HL-60 (cell line): ENCODE data around the gene SLC16A9.

Source experiments
- DNase-seq, 2 experiments: peaks; one replicate each; pipeline ENCODE4 v3.0.0-alpha.2; 2010 to 2020; ENCODE audit warnings: low read depth in 1 of 2, low spot score in 1 of 2
- H3K27ac ChIP-seq: fragments of 250-450 bp; sonication (Bioruptor Pico); replicated peaks from 2 replicates; pipeline ENCODE4 v1.5.1; 2020; ENCODE audit warnings: mild to moderate bottlenecking, moderate library complexity
- H3K27me3 ChIP-seq: fragments of 250-450 bp; sonication (Bioruptor Pico); 2 replicates; pipeline ENCODE4 v1.5.1; 2021; ENCODE audit warnings: mild to moderate bottlenecking, moderate library complexity; ENCODE audit not compliant: insufficient read depth, poor library complexity, severe bottlenecking
- H3K4me3 ChIP-seq: replicated peaks from 2 replicates; pipeline ENCODE4 v1.5.1; 2011; ENCODE audit warnings: mild to moderate bottlenecking, control low read depth, low read length; ENCODE audit not compliant: insufficient read depth
- GABPA ChIP-seq: IDR thresholded peaks from 2 replicates; pipeline ENCODE4 v1.6.1; 2012; ENCODE audit warnings: low read depth
- POLR2AphosphoS5 ChIP-seq: IDR thresholded peaks from 2 replicates; pipeline ENCODE4 v1.6.1; 2012; ENCODE audit warnings: low read depth
- SPI1 ChIP-seq: IDR thresholded peaks from 2 replicates; pipeline ENCODE4 v1.6.1; 2012; ENCODE audit warnings: low read depth, mild to moderate bottlenecking, borderline replicate concordance
- long read RNA-seq: library from polyadenylated mRNA; unstranded; transcript quantifications from one replicate; pipeline ENCODE4 v2.0.0, GENCODE V29; 2020
- TF ChIP-seq, protein P1 (sequence below): IDR thresholded peaks from 2 replicates; pipeline ENCODE4 v1.6.1; 2012; ENCODE audit warnings: low read depth; ENCODE audit not compliant: insufficient replicate concordance
- TF ChIP-seq, protein P2 (sequence below): IDR thresholded peaks from one replicate; pipeline ENCODE4 v1.5.1; 2011; ENCODE audit warnings: low read length, control low read depth, inconsistent platforms; ENCODE audit not compliant: insufficient read depth

SLC16A9 gene, protein sequence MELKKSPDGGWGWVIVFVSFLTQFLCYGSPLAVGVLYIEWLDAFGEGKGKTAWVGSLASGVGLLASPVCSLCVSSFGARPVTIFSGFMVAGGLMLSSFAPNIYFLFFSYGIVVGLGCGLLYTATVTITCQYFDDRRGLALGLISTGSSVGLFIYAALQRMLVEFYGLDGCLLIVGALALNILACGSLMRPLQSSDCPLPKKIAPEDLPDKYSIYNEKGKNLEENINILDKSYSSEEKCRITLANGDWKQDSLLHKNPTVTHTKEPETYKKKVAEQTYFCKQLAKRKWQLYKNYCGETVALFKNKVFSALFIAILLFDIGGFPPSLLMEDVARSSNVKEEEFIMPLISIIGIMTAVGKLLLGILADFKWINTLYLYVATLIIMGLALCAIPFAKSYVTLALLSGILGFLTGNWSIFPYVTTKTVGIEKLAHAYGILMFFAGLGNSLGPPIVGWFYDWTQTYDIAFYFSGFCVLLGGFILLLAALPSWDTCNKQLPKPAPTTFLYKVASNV
- long read RNA-seq, partial matches to known transcripts, result 0 of 1 reads
- long read RNA-seq, other reads (novel, unspliced or antisense), result 1 of 1 reads

DNA sequence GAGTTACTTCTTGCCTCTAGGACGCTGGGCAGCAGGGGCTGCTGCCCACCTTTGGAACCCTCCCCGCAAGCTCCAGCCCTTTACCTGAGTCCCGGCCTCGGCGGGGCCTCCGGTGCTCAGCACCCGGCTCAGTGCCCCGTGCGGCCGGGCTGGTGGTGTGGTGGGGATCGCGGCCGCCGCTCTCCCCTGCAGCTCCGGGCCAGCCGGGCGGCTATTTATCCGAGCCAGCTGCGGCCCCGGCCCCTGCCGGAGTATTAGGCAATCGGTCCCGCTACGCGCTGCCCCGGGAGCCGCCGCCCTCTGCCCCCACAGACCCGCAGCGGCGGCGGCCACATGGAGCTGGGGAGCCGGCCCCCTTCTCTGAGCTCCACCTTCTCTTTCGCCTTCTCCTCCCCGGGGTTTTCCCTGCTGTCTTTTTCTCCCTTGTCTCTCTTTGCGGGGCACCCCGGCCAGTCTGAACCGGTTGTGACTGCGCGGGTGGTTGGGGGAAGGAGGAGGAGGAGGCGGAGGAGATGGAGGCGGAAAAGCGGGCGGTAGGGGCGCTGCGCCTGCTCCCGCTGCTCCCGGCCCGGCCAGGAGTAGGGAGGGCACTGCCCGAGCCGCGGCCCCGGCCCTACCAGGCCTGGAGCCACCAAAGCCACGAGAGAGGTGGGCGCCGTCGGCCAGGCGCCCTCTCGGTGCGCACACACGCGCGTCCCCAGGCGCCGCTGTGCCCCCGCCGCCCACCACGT is at the start of gene SLC16A9:
Gene SLC16A9 (minus strand): TSS at position 456 of the 731 bp plus-strand sequence. CDS start 25,559 bp downstream, outside the sequence.
- TF ChIP-seq, protein P1, sequence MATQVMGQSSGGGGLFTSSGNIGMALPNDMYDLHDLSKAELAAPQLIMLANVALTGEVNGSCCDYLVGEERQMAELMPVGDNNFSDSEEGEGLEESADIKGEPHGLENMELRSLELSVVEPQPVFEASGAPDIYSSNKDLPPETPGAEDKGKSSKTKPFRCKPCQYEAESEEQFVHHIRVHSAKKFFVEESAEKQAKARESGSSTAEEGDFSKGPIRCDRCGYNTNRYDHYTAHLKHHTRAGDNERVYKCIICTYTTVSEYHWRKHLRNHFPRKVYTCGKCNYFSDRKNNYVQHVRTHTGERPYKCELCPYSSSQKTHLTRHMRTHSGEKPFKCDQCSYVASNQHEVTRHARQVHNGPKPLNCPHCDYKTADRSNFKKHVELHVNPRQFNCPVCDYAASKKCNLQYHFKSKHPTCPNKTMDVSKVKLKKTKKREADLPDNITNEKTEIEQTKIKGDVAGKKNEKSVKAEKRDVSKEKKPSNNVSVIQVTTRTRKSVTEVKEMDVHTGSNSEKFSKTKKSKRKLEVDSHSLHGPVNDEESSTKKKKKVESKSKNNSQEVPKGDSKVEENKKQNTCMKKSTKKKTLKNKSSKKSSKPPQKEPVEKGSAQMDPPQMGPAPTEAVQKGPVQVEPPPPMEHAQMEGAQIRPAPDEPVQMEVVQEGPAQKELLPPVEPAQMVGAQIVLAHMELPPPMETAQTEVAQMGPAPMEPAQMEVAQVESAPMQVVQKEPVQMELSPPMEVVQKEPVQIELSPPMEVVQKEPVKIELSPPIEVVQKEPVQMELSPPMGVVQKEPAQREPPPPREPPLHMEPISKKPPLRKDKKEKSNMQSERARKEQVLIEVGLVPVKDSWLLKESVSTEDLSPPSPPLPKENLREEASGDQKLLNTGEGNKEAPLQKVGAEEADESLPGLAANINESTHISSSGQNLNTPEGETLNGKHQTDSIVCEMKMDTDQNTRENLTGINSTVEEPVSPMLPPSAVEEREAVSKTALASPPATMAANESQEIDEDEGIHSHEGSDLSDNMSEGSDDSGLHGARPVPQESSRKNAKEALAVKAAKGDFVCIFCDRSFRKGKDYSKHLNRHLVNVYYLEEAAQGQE, result no peak
- H3K27ac ChIP-seq, result peak within 1 kb of the TSS; percentile 62
- peaks cover 3% of the 10 kb centered on the region for H3K27me3 ChIP-seq
- peak; percentile 8 to 76 for DNase-seq
- peak within 1 kb of the TSS; percentile 47 for H3K4me3 ChIP-seq

DNA sequence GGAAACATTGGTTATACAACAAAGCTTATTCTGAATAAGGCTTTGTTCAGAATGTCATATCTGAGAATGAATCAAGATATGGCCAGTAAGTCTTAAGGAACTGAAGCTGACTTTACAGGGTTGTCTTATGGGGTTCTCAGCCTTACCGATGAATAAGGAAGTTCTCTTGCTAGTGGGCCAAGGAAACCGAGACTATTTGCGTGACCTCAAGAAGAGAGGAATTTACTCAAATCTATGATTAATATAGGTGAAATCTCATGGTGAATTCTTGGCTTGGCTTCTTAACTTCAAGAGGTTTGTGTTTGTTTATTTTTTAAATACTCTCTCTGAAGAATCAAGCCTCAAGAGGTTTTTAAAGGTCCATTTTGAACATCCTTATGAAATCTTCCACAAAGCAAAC is 48.3 kb upstream of the SLC16A9 start:
- Histone ChIP-seq H3K4me3 (no peak overlapping the region), H3K27me3 (no peaks in the 10 kb centered on the region), H3K27ac (no peak overlapping the region)
- DNase-seq, result no peak
- TF ChIP-seq SPI1, result no peak
- no peak for TF ChIP-seq POLR2AphosphoS5
- TF ChIP-seq GABPA, result no peak
- TF ChIP-seq, protein P1, result no peak
- TF ChIP-seq, protein P2, sequence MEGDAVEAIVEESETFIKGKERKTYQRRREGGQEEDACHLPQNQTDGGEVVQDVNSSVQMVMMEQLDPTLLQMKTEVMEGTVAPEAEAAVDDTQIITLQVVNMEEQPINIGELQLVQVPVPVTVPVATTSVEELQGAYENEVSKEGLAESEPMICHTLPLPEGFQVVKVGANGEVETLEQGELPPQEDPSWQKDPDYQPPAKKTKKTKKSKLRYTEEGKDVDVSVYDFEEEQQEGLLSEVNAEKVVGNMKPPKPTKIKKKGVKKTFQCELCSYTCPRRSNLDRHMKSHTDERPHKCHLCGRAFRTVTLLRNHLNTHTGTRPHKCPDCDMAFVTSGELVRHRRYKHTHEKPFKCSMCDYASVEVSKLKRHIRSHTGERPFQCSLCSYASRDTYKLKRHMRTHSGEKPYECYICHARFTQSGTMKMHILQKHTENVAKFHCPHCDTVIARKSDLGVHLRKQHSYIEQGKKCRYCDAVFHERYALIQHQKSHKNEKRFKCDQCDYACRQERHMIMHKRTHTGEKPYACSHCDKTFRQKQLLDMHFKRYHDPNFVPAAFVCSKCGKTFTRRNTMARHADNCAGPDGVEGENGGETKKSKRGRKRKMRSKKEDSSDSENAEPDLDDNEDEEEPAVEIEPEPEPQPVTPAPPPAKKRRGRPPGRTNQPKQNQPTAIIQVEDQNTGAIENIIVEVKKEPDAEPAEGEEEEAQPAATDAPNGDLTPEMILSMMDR, result no peak

DNA sequence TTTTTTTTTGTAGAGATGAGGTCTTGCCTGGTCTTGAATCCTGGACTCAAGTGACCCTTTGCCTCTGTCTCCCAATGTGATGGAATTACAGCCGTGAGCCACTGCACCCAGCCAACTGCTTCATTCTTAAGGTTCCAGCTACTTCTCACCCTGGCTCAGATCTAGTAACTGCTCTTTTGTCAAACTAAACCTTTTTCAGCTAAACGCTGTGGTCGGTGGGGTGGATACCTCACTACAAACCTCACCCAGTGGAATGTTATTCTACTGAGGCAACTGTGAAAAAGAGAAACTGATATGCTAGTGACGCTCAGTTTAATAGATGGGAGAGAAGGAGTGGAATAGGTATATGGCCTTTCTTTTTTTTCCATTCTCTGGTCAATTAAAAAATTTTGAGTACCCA is 45.3 kb upstream of the SLC16A9 start:
- Histone ChIP-seq H3K27ac (no peak overlapping the region), H3K4me3 (no peak overlapping the region)
- no peak for DNase-seq

More for the DNA sequence above, 45.3 kb upstream of the SLC16A9 start:
- TF ChIP-seq, protein P2, result no peak
- TF ChIP-seq GABPA (no peak), POLR2AphosphoS5 (no peak), SPI1 (no peak)
- TF ChIP-seq, protein P1, result no peak
- H3K27me3 ChIP-seq, result no peaks in the 10 kb centered on the region
